Right lobe of liver (tissue), 4 donors: Measurements from ENCODE around the gene LHPP.
"Not testable (repeated sequence)": the region's sequence is repeated elsewhere in the genome, so short reads cannot be mapped to it uniquely, and the experiment has no call there.

Experiments used
- CTCF ChIP-seq, 4 donors: fragments of 200-600 bp in 3 of 4; fragments of 450-650 bp in 1 of 4; IDR thresholded peaks; one replicate each; pipeline versions ENCODE4 v1.5.1 to v1.8.0; 2016 to 2022; ENCODE audit warnings: antibody characterized with exemption in 4 of 4, mild to moderate bottlenecking in 2 of 4
- POLR2A ChIP-seq: fragments of 450-650 bp; IDR thresholded peaks from one replicate; pipeline ENCODE4 v1.6.1; 2017; ENCODE audit warnings: antibody characterized with exemption, mild to moderate bottlenecking
- donor health status: DM: no; HTN: no; CAD: no.
- donor health status: DM: no; HTN: no; CAD: no.
- donor health status: DM: no; HTN: yes; CAD: no.

- TF ChIP-seq POLR2A; CTCF (IDR thresholded peaks at IDR 0.05): not testable (repeated sequence)
Measured at GRCh38 chr10:124610186-124610585, 148.6 kb downstream of the LHPP start.
